PC-9 (cell line): ENCODE measurements around the gene CATSPER4. TPM values are rescaled to one million over a fixed set of nuclear protein-coding genes. Genes with fewer than 3 reads are reported as not detected.

ENCODE experiments used
- BruUV-seq: library from RNA; stranded (reverse); fragments of 400-500 nt; replicated peaks from 2 replicates; lab custom pipeline; 2021; lab: Mats Ljungman, UMichigan
- CTCF ChIA-PET: fragments of 300-600 bp; sonication (Branson Sonifier 250); formaldehyde crosslinking; loops from one replicate; lab custom pipeline; 2022; ENCODE audit warnings: antibody characterized with exemption; lab: Charles Lee
- POLR2A ChIA-PET: fragments of 300-600 bp; sonication (Branson Sonifier 250); formaldehyde crosslinking; loops from one replicate; lab custom pipeline; 2022; ENCODE audit warnings: antibody characterized with exemption; ENCODE audit not compliant: unreplicated experiment; lab: Charles Lee
- DNase-seq, 2 experiments: peaks; one replicate each; pipeline versions ENCODE4 v3.0.0 to v3.0.0-alpha.2; 2015 to 2022; ENCODE audit warnings: mixed read lengths in 1 of 2
- H2AFZ ChIP-seq: fragments of 200-600 bp; sonication (generic); 2 replicates; pipeline ENCODE4 v1.8.1; 2017; ENCODE audit warnings: antibody characterized with exemption
- H3F3A ChIP-seq: fragments of 200-600 bp; sonication (generic); 2 replicates; pipeline ENCODE4 v1.8.1; 2017; ENCODE audit warnings: antibody characterized with exemption, mild to moderate bottlenecking, low read depth; ENCODE audit not compliant: insufficient read depth
- H3K27ac ChIP-seq: fragments of 200-600 bp; sonication (generic); 2 replicates; pipeline ENCODE4 v1.6.1; 2016; ENCODE audit warnings: mixed run types
- H3K27me3 ChIP-seq: fragments of 200-600 bp; sonication (generic); 2 replicates; pipeline ENCODE4 v1.6.1; 2016; ENCODE audit warnings: low read depth, mixed run types; ENCODE audit not compliant: insufficient read depth
- H3K36me3 ChIP-seq: fragments of 200-600 bp; sonication (generic); 2 replicates; pipeline ENCODE4 v1.6.1; 2016; ENCODE audit warnings: low read depth, mixed run types
- H3K4me1 ChIP-seq: fragments of 200-600 bp; sonication (generic); replicated peaks from 2 replicates; pipeline ENCODE4 v1.6.1; 2016; ENCODE audit warnings: mixed run types; ENCODE audit not compliant: insufficient read depth
- H3K4me2 ChIP-seq: fragments of 200-600 bp; sonication (generic); 2 replicates; pipeline ENCODE4 v1.6.1; 2017; ENCODE audit warnings: mixed run types
- H3K4me3 ChIP-seq: fragments of 200-600 bp; sonication (generic); 2 replicates; pipeline ENCODE4 v1.6.1; 2016; ENCODE audit warnings: mixed run types
- H3K79me2 ChIP-seq: fragments of 200-600 bp; sonication (generic); 2 replicates; pipeline ENCODE4 v1.6.1; 2017; ENCODE audit warnings: low read depth, mixed run types
- H3K9me2 ChIP-seq: fragments of 200-600 bp; sonication (generic); 2 replicates; pipeline ENCODE4 v1.8.1; 2017; ENCODE audit warnings: mild to moderate bottlenecking; ENCODE audit not compliant: insufficient read depth
- H3K9me3 ChIP-seq: fragments of 200-600 bp; sonication (generic); 2 replicates; pipeline ENCODE4 v1.8.1; 2016; ENCODE audit warnings: low read depth; ENCODE audit not compliant: insufficient read depth
- H4K20me1 ChIP-seq: fragments of 200-600 bp; sonication (generic); 2 replicates; pipeline ENCODE4 v1.8.1; 2017; ENCODE audit not compliant: insufficient read depth
- EZH2 ChIP-seq: fragments of 200-600 bp; sonication (generic); IDR thresholded peaks from 2 replicates; pipeline ENCODE4 v1.8.0; 2017; ENCODE audit warnings: antibody characterized with exemption, low read depth
- intact Hi-C: fragments of 100-400 bp; cut with micrococcal nuclease; formaldehyde crosslinking; loops from one replicate; pipeline ENCODE4 v1.10.0; 2022; ENCODE audit not compliant: unreplicated experiment
- total RNA-seq: library from RNA; stranded (reverse); gene quantifications from 2 replicates; pipeline ENCODE4 v1.2.3, GENCODE V29; 2021
- TF ChIP-seq, protein P1 (sequence below): fragments of 200-600 bp; sonication (generic); conservative IDR thresholded peaks from 2 replicates; pipeline ENCODE4 v1.6.1; 2017; ENCODE audit warnings: mixed run types, antibody characterized with exemption, mild to moderate bottlenecking, moderate library complexity

Gene CATSPER4
- total RNA-seq, 1 experiment from 2014 or later, result 0.24 TPM

- H3K9me2 ChIP-seq, result no peaks in the 10 kb centered on the region
- H3K4me2 ChIP-seq, result peak overlapping the region; percentile 85
- CTCF ChIA-PET, result interaction anchor here (0.6 to 0.9 kb wide), 3 partner anchors 84 to 484 kb away, joined by 3 read pairs; no protein-coding TSS in a partner anchor
- peak in 1 of 2 experiments; percentile 46 for DNase-seq
- no peak overlapping the region for H2AFZ ChIP-seq
- no peak for TF ChIP-seq EZH2
- TF ChIP-seq, protein P1, sequence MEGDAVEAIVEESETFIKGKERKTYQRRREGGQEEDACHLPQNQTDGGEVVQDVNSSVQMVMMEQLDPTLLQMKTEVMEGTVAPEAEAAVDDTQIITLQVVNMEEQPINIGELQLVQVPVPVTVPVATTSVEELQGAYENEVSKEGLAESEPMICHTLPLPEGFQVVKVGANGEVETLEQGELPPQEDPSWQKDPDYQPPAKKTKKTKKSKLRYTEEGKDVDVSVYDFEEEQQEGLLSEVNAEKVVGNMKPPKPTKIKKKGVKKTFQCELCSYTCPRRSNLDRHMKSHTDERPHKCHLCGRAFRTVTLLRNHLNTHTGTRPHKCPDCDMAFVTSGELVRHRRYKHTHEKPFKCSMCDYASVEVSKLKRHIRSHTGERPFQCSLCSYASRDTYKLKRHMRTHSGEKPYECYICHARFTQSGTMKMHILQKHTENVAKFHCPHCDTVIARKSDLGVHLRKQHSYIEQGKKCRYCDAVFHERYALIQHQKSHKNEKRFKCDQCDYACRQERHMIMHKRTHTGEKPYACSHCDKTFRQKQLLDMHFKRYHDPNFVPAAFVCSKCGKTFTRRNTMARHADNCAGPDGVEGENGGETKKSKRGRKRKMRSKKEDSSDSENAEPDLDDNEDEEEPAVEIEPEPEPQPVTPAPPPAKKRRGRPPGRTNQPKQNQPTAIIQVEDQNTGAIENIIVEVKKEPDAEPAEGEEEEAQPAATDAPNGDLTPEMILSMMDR, result no peak
- peaks cover 69% of the 10 kb centered on the region for H3K79me2 ChIP-seq
- no peaks in the 10 kb centered on the region; the same call in 1 of the 2 replicates for H4K20me1 ChIP-seq
- peak overlapping the region; percentile 58 for H3K27ac ChIP-seq
- intact Hi-C loops, result loop anchor here (5.0 kb wide), 2 partner anchors 40 to 125 kb away; no protein-coding TSS in a partner anchor
- no peaks in the 10 kb centered on the region for H3F3A ChIP-seq
- peak overlapping the region; percentile 10; the same call in 1 of the 2 replicates for H3K4me3 ChIP-seq
- H3K4me1 ChIP-seq, result peaks cover 31% of the 10 kb centered on the region
- no peaks in the 10 kb centered on the region for H3K9me3 ChIP-seq
- POLR2A ChIA-PET, result interaction anchor here (0.6 kb wide), 2 partner anchors 140 to 235 kb away, joined by 3 to 7 read pairs; partner anchors contain the start of gene HMGN2
- no peaks in the 10 kb centered on the region for H3K27me3 ChIP-seq
- H3K36me3 ChIP-seq, result peaks cover 20% of the 10 kb centered on the region
- no TSS peak for BruUV-seq
Observed at GRCh38 chr1:26237230-26237966, 47.0 kb downstream of the CATSPER4 start.

- peaks cover 20% of the 10 kb centered on the region for H3K36me3 ChIP-seq
- no peak overlapping the region for H3K4me2 ChIP-seq
- H4K20me1 ChIP-seq, result peaks cover 3% of the 10 kb centered on the region; the same call in 1 of the 2 replicates
- H3F3A ChIP-seq, result no peaks in the 10 kb centered on the region
- CTCF ChIA-PET, result no interaction called here
- H3K27me3 ChIP-seq, result no peaks in the 10 kb centered on the region
- no peaks in the 10 kb centered on the region for H3K9me3 ChIP-seq
- peaks cover 62% of the 10 kb centered on the region for H3K79me2 ChIP-seq
- POLR2A ChIA-PET, result no interaction called here
- H3K4me1 ChIP-seq, result peaks cover 26% of the 10 kb centered on the region
- DNase-seq, result no peak
- TF ChIP-seq, protein P1, result no peak
- TF ChIP-seq EZH2, result no peak
- no peak overlapping the region for H3K4me3 ChIP-seq
- H3K27ac ChIP-seq, result no peak overlapping the region
- intact Hi-C loops, result loop anchor here (5.0 kb wide), 2 partner anchors 37 to 122 kb away; no protein-coding TSS in a partner anchor
- H2AFZ ChIP-seq, result no peak overlapping the region
- no TSS peak for BruUV-seq
- H3K9me2 ChIP-seq, result no peaks in the 10 kb centered on the region
Observed at GRCh38 chr1:26239936-26240335, 49.5 kb downstream of the CATSPER4 start.

Other genes with a start within 250 kb of the CATSPER4 start
- gene PAFAH2, start 192.5 kb upstream of the CATSPER4 start, total RNA-seq, result 13.0 and 13.9 TPM in 2 replicates
- 0.13 and 0.63 TPM in 2 replicates for gene EXTL1, start 168.8 kb upstream of the CATSPER4 start, total RNA-seq
- not detected in 2 replicates for gene SLC30A2, start 144.5 kb upstream of the CATSPER4 start, total RNA-seq
- gene TRIM63, start 123.0 kb upstream of the CATSPER4 start, total RNA-seq, result not detected in 2 replicates
- gene PDIK1L, start 78.8 kb upstream of the CATSPER4 start, total RNA-seq, result 7.6 and 8.4 TPM in 2 replicates
- gene FAM110D, start 31.5 kb upstream of the CATSPER4 start, total RNA-seq, result 0.23 TPM in 1 of 2 replicates, not detected in the other
- gene C1orf232, start 21.6 kb upstream of the CATSPER4 start, total RNA-seq, result not detected in 2 replicates
- 37.0 and 55.9 TPM in 2 replicates for gene ZNF593, start 20.7 kb upstream of the CATSPER4 start, total RNA-seq
- not detected in 2 replicates for gene ZNF593OS, start 18.8 kb upstream of the CATSPER4 start, total RNA-seq
- 31.6 and 33.4 TPM in 2 replicates for gene CNKSR1, start 13.1 kb upstream of the CATSPER4 start, total RNA-seq
- gene CEP85, start 43.6 kb downstream of the CATSPER4 start, total RNA-seq, result 34.0 and 42.5 TPM in 2 replicates
- 168 and 206 TPM in 2 replicates for gene SH3BGRL3, start 89.5 kb downstream of the CATSPER4 start, total RNA-seq
- 57.2 and 59.9 TPM in 2 replicates for gene UBXN11, start 116.0 kb downstream of the CATSPER4 start, total RNA-seq
- gene CD52, start 127.4 kb downstream of the CATSPER4 start, total RNA-seq, result 1.2 TPM in 1 of 2 replicates, not detected in the other
- 21.7 and 24.6 TPM in 2 replicates for gene CRYBG2, start 163.5 kb downstream of the CATSPER4 start, total RNA-seq
- not detected in 2 replicates for gene ZNF683, start 182.1 kb downstream of the CATSPER4 start, total RNA-seq
- not detected in 2 replicates for gene LIN28A, start 220.2 kb downstream of the CATSPER4 start, total RNA-seq
- gene DHDDS, start 241.7 kb downstream of the CATSPER4 start, total RNA-seq, result 35.4 and 41.4 TPM in 2 replicates